Body of pancreas (tissue), 4 donors: ENCODE results near the gene ZNF700.

ENCODE experiments used
- CTCF ChIP-seq, 7 experiments: fragments of 450-650 bp in 4 of 7; fragments of 200-600 bp in 3 of 7; sonication (generic) in 3 of 7; IDR thresholded peaks; one replicate each; pipeline ENCODE4 v1.5.1; 2016 to 2019; ENCODE audit warnings: antibody characterized with exemption in 7 of 7
- POLR2A ChIP-seq, 3 donors: fragments of 450-650 bp; IDR thresholded peaks; one replicate each; pipeline ENCODE4 v1.6.1; 2016; ENCODE audit warnings: antibody characterized with exemption in 3 of 3, mild to moderate bottlenecking in 2 of 3

- TF ChIP-seq CTCF (IDR thresholded peaks at IDR 0.05), result no peak
- no peak for TF ChIP-seq POLR2A (IDR thresholded peaks at IDR 0.05)
Observed at GRCh38 chr19:11971041-11971440, 46.1 kb downstream of the ZNF700 start.
